ENCODE measurements around the gene PCNX2. TPM values are rescaled to one million over a fixed set of nuclear protein-coding genes. Genes with fewer than 3 reads are reported as not detected.

The PCNX2 gene
- total RNA-seq, 1 experiment from 2014 or later, result 15.0 TPM

GRCh38 chr1:233238884-233239431, 56.6 kb downstream of the PCNX2 start:
- no peak for DNase-seq
- peaks cover 14% of the 10 kb centered on the region for H3K36me3 Mint-ChIP-seq (ENCODE audit: insufficient read depth, unreplicated experiment)
- Histone ChIP-seq H3K27me3 (replicated peaks; ENCODE audit: control insufficient read depth, insufficient read depth, low read length) (no peaks in the 10 kb centered on the region), H3K4me3 (ENCODE audit: low read depth, low read length) (no peak overlapping the region), H3K9me3 (no peaks in the 10 kb centered on the region), H3K36me3 (ENCODE audit: control insufficient read depth, insufficient read depth, low read length) (no peaks in the 10 kb centered on the region), H3K4me1 (peaks cover 43% of the 10 kb centered on the region)
- no peaks in the 10 kb centered on the region for H3K9me3 Mint-ChIP-seq (ENCODE audit: unreplicated experiment)
- POLR2A ChIA-PET, result no interaction called here
- BruUV-seq (replicated peaks), result no TSS peak
- intact Hi-C loops (cut with micrococcal nuclease; ENCODE audit: unreplicated experiment), result no loop called here
- peaks cover 17% of the 10 kb centered on the region for H3K4me1 Mint-ChIP-seq (ENCODE audit: low read depth, unreplicated experiment)
- no peaks in the 10 kb centered on the region for H3K27me3 Mint-ChIP-seq (ENCODE audit: insufficient read depth, unreplicated experiment)
- TF ChIP-seq CTCF (IDR thresholded peaks at IDR 0.05; ENCODE audit: insufficient read depth in 1 of 2, low read depth in 1 of 2, low read length in 1 of 2, severe bottlenecking in 1 of 2, unreplicated experiment in 1 of 2), result no peak
- no peak overlapping the region for H3K4me3 Mint-ChIP-seq (ENCODE audit: unreplicated experiment)
- CTCF ChIA-PET, result interaction anchor here (0.7 kb wide), 1 partner anchor 1485 kb away, joined by 3 read pairs; no protein-coding TSS in a partner anchor
- no peak overlapping the region for H3K27ac Mint-ChIP-seq (ENCODE audit: unreplicated experiment)

- POLR2A ChIA-PET, result no interaction called here
- no peaks in the 10 kb centered on the region for H3K9me3 ChIP-seq
- Mint-ChIP-seq H3K4me3 (ENCODE audit: unreplicated experiment) (no peak overlapping the region), H3K4me1 (ENCODE audit: low read depth, unreplicated experiment) (peaks cover 25% of the 10 kb centered on the region), H3K27me3 (ENCODE audit: insufficient read depth, unreplicated experiment) (no peaks in the 10 kb centered on the region), H3K36me3 (ENCODE audit: insufficient read depth, unreplicated experiment) (peaks cover 14% of the 10 kb centered on the region), H3K27ac (ENCODE audit: unreplicated experiment) (no peak overlapping the region), H3K9me3 (ENCODE audit: unreplicated experiment) (no peaks in the 10 kb centered on the region)
- no peak for TF ChIP-seq CTCF (IDR thresholded peaks at IDR 0.05; ENCODE audit: insufficient read depth in 1 of 2, low read depth in 1 of 2, low read length in 1 of 2, severe bottlenecking in 1 of 2, unreplicated experiment in 1 of 2)
- CTCF ChIA-PET, result no interaction called here
- DNase-seq, result no peak
- H3K36me3 ChIP-seq (ENCODE audit: control insufficient read depth, insufficient read depth, low read length), result no peaks in the 10 kb centered on the region
- no peak overlapping the region for H3K4me3 ChIP-seq (ENCODE audit: low read depth, low read length)
- intact Hi-C loops (cut with micrococcal nuclease; ENCODE audit: unreplicated experiment), result no loop called here
- no TSS peak for BruUV-seq (replicated peaks)
- H3K27me3 ChIP-seq (replicated peaks; ENCODE audit: control insufficient read depth, insufficient read depth, low read length), result no peaks in the 10 kb centered on the region
- H3K4me1 ChIP-seq, result peaks cover 37% of the 10 kb centered on the region
These were observed 57.9 kb downstream of the PCNX2 start for GRCh38 chr1:233237647-233238046.

GRCh38 chr1:233233508-233234040, 62.0 kb downstream of the PCNX2 start:
- Histone ChIP-seq H3K9me3 (no peaks in the 10 kb centered on the region), H3K4me3 (ENCODE audit: low read depth, low read length) (no peak overlapping the region), H3K36me3 (ENCODE audit: control insufficient read depth, insufficient read depth, low read length) (no peaks in the 10 kb centered on the region), H3K4me1 (peaks cover 14% of the 10 kb centered on the region), H3K27me3 (replicated peaks; ENCODE audit: control insufficient read depth, insufficient read depth, low read length) (no peaks in the 10 kb centered on the region)
- H3K4me1 Mint-ChIP-seq (ENCODE audit: low read depth, unreplicated experiment), result peaks cover 18% of the 10 kb centered on the region
- DNase-seq, result peak; percentile 29 to 68
- ChIA-PET CTCF (interaction anchor here (0.6 to 0.8 kb wide), 2 partner anchors 8 to 1768 kb away, joined by 3 read pairs; no protein-coding TSS in a partner anchor), POLR2A (no interaction called here)
- intact Hi-C loops (cut with micrococcal nuclease; ENCODE audit: unreplicated experiment), result no loop called here
- H3K27ac Mint-ChIP-seq (ENCODE audit: unreplicated experiment), result no peak overlapping the region
- no peaks in the 10 kb centered on the region for H3K9me3 Mint-ChIP-seq (ENCODE audit: unreplicated experiment)
- no TSS peak for BruUV-seq (replicated peaks)
- H3K27me3 Mint-ChIP-seq (ENCODE audit: insufficient read depth, unreplicated experiment), result no peaks in the 10 kb centered on the region
- no peak overlapping the region for H3K4me3 Mint-ChIP-seq (ENCODE audit: unreplicated experiment)
- H3K36me3 Mint-ChIP-seq (ENCODE audit: insufficient read depth, unreplicated experiment), result peaks cover 11% of the 10 kb centered on the region
- no peak for TF ChIP-seq CTCF (IDR thresholded peaks at IDR 0.05; ENCODE audit: insufficient read depth in 1 of 2, low read depth in 1 of 2, low read length in 1 of 2, severe bottlenecking in 1 of 2, unreplicated experiment in 1 of 2)
